Measurements from ENCODE around the gene ZNF407.

The ZNF407 gene

GRCh38 chr18:75035928-75036327 lies 438.3 kb downstream of the ZNF407 start:
- Histone ChIP-seq H3K9ac (ENCODE audit: low read depth, low read length) (no peak overlapping the region), H3K9me3 (ENCODE audit: insufficient read depth, low read length, severe bottlenecking) (no peaks in the 10 kb centered on the region), H3K4me3 (ENCODE audit: low read depth in 1 of 2, low read length in 2 of 2) (no peak overlapping the region), H2AFZ (ENCODE audit: low read depth, low read length) (no peak overlapping the region), H3K27ac (ENCODE audit: low read length) (no peak overlapping the region), H3K79me2 (ENCODE audit: insufficient read depth, low read length) (no peaks in the 10 kb centered on the region), H4K20me1 (ENCODE audit: insufficient read depth, low read length) (no peaks in the 10 kb centered on the region), H3K4me2 (ENCODE audit: insufficient read depth, low read length) (no peak overlapping the region), H3K4me1 (ENCODE audit: insufficient read depth, low read length) (no peaks in the 10 kb centered on the region), H3K36me3 (ENCODE audit: insufficient read depth, low read length) (no peaks in the 10 kb centered on the region), H3K27me3 (ENCODE audit: insufficient read depth, low read length, poor library complexity) (no peaks in the 10 kb centered on the region)
- TF ChIP-seq EZH2 (IDR thresholded peaks at IDR 0.05; ENCODE audit: borderline replicate concordance, low read depth, low read length, severe bottlenecking): no peak
- TF ChIP-seq CTCF (IDR thresholded peaks at IDR 0.05; ENCODE audit: borderline replicate concordance, extremely low read depth, low read length, poor library complexity, severe bottlenecking): no peak
- DNase-seq (no peak), ATAC-seq (ENCODE audit: insufficient read depth, low read depth) (no peak)

GRCh38 chr18:75036917-75037688 lies 439.4 kb downstream of the ZNF407 start:
- TF ChIP-seq EZH2 (IDR thresholded peaks at IDR 0.05; ENCODE audit: borderline replicate concordance, low read depth, low read length, severe bottlenecking) (no peak), CTCF (IDR thresholded peaks at IDR 0.05; ENCODE audit: borderline replicate concordance, extremely low read depth, low read length, poor library complexity, severe bottlenecking) (no peak)
- no peaks in the 10 kb centered on the region for H4K20me1 ChIP-seq (ENCODE audit: insufficient read depth, low read length)
- ATAC-seq (ENCODE audit: insufficient read depth, low read depth) (no peak), DNase-seq (no peak)
- H3K4me3 ChIP-seq (ENCODE audit: low read depth in 1 of 2, low read length in 2 of 2): no peak overlapping the region
- H3K36me3 ChIP-seq (ENCODE audit: insufficient read depth, low read length): no peaks in the 10 kb centered on the region
- H3K4me1 ChIP-seq (ENCODE audit: insufficient read depth, low read length): no peaks in the 10 kb centered on the region
- H2AFZ ChIP-seq (ENCODE audit: low read depth, low read length): no peak overlapping the region
- H3K79me2 ChIP-seq (ENCODE audit: insufficient read depth, low read length): no peaks in the 10 kb centered on the region
- H3K4me2 ChIP-seq (ENCODE audit: insufficient read depth, low read length): no peak overlapping the region
- no peak overlapping the region for H3K27ac ChIP-seq (ENCODE audit: low read length)
- H3K9ac ChIP-seq (ENCODE audit: low read depth, low read length): no peak overlapping the region
- no peaks in the 10 kb centered on the region for H3K27me3 ChIP-seq (ENCODE audit: insufficient read depth, low read length, poor library complexity)
- H3K9me3 ChIP-seq (ENCODE audit: insufficient read depth, low read length, severe bottlenecking): no peaks in the 10 kb centered on the region

GRCh38 chr18:75037689-75037955 lies 440.0 kb downstream of the ZNF407 start:
- Histone ChIP-seq H3K27ac (ENCODE audit: low read length) (no peak overlapping the region), H3K36me3 (ENCODE audit: insufficient read depth, low read length) (no peaks in the 10 kb centered on the region), H2AFZ (ENCODE audit: low read depth, low read length) (no peak overlapping the region), H4K20me1 (ENCODE audit: insufficient read depth, low read length) (no peaks in the 10 kb centered on the region), H3K4me1 (ENCODE audit: insufficient read depth, low read length) (no peaks in the 10 kb centered on the region), H3K4me2 (ENCODE audit: insufficient read depth, low read length) (no peak overlapping the region), H3K9ac (ENCODE audit: low read depth, low read length) (no peak overlapping the region), H3K79me2 (ENCODE audit: insufficient read depth, low read length) (no peaks in the 10 kb centered on the region), H3K27me3 (ENCODE audit: insufficient read depth, low read length, poor library complexity) (no peaks in the 10 kb centered on the region), H3K4me3 (ENCODE audit: low read depth in 1 of 2, low read length in 2 of 2) (no peak overlapping the region), H3K9me3 (ENCODE audit: insufficient read depth, low read length, severe bottlenecking) (no peaks in the 10 kb centered on the region)
- ATAC-seq (ENCODE audit: insufficient read depth, low read depth): no peak
- TF ChIP-seq EZH2 (IDR thresholded peaks at IDR 0.05; ENCODE audit: borderline replicate concordance, low read depth, low read length, severe bottlenecking): no peak
- no peak for TF ChIP-seq CTCF (IDR thresholded peaks at IDR 0.05; ENCODE audit: borderline replicate concordance, extremely low read depth, low read length, poor library complexity, severe bottlenecking)
- DNase-seq: no peak

Measured in DND-41 (cell line).